H9 (cell line): ENCODE measurements around the gene TRRAP. TPM values are rescaled to one million over a fixed set of nuclear protein-coding genes. Genes with fewer than 3 reads are reported as not detected.

Experiments used
- DNase-seq: peaks from one replicate; pipeline ENCODE4 v3.0.0-alpha.2; 2017
- H2AFZ ChIP-seq: one replicate; pipeline ENCODE4 v1.6.1; 2013; ENCODE audit warnings: mild to moderate bottlenecking, low read length, control low read depth, moderate library complexity
- H2AK5ac ChIP-seq: 2 replicates; pipeline ENCODE4 v1.6.1; 2013; ENCODE audit warnings: low read length, control low read depth, mixed read lengths; ENCODE audit not compliant: insufficient read length
- H2BK120ac ChIP-seq: one replicate; pipeline ENCODE4 v1.6.1; 2013; ENCODE audit warnings: low read depth, mild to moderate bottlenecking, low read length, control low read depth, inconsistent platforms; ENCODE audit not compliant: poor library complexity, severe bottlenecking
- H2BK12ac ChIP-seq: 2 replicates; pipeline ENCODE4 v1.6.1; 2013; ENCODE audit warnings: low read length, control low read depth, mixed read lengths, low read depth; ENCODE audit not compliant: insufficient read length
- H2BK15ac ChIP-seq: 2 replicates; pipeline ENCODE4 v1.6.1; 2013; ENCODE audit warnings: low read depth, low read length, control low read depth
- H2BK20ac ChIP-seq: one replicate; pipeline ENCODE4 v1.6.1; 2013; ENCODE audit warnings: low read depth, mild to moderate bottlenecking, low read length, control low read depth, inconsistent platforms; ENCODE audit not compliant: poor library complexity, severe bottlenecking
- H2BK5ac ChIP-seq: 2 replicates; pipeline ENCODE4 v1.6.1; 2013; ENCODE audit warnings: low read length, control low read depth, mixed read lengths; ENCODE audit not compliant: insufficient read length
- H3K14ac ChIP-seq: 2 replicates; pipeline ENCODE4 v1.6.1; 2013; ENCODE audit warnings: low read length, control low read depth; ENCODE audit not compliant: insufficient read depth
- H3K18ac ChIP-seq: 2 replicates; pipeline ENCODE4 v1.6.1; 2013; ENCODE audit warnings: low read depth, mild to moderate bottlenecking, mixed read lengths, low read length, control low read depth; ENCODE audit not compliant: insufficient read length
- H3K23ac ChIP-seq: 2 replicates; pipeline ENCODE4 v1.6.1; 2013; ENCODE audit warnings: low read length, control low read depth, mixed read lengths, low read depth; ENCODE audit not compliant: insufficient read length
- H3K23me2 ChIP-seq: 2 replicates; pipeline ENCODE4 v1.6.1; 2013; ENCODE audit warnings: low read depth, mild to moderate bottlenecking, mixed read lengths, low read length, control low read depth; ENCODE audit not compliant: insufficient read length, poor library complexity, severe bottlenecking
- H3K27ac ChIP-seq: 2 replicates; pipeline ENCODE4 v1.5.1; 2013; ENCODE audit warnings: low read length, control low read depth, mixed read lengths, low read depth; ENCODE audit not compliant: insufficient read length
- H3K27me3 ChIP-seq: 2 replicates; pipeline ENCODE4 v1.6.1; 2013; ENCODE audit warnings: low read length, control low read depth, inconsistent platforms; ENCODE audit not compliant: insufficient read depth
- H3K4ac ChIP-seq: 2 replicates; pipeline ENCODE4 v1.6.1; 2013; ENCODE audit warnings: low read depth, mild to moderate bottlenecking, control low read depth, inconsistent platforms, low read length, moderate library complexity
- H3K4me1 ChIP-seq: 2 replicates; pipeline ENCODE4 v1.6.1; 2013; ENCODE audit warnings: low read length, control low read depth, inconsistent platforms; ENCODE audit not compliant: insufficient read depth
- H3K4me2 ChIP-seq: 2 replicates; pipeline ENCODE4 v1.6.1; 2013; ENCODE audit warnings: low read length, control low read depth, mixed read lengths; ENCODE audit not compliant: insufficient read length, insufficient read depth
- H3K56ac ChIP-seq: 2 replicates; pipeline ENCODE4 v1.6.1; 2013; ENCODE audit warnings: low read depth, mild to moderate bottlenecking, mixed read lengths, low read length, control low read depth; ENCODE audit not compliant: insufficient read length
- H3K79me1 ChIP-seq: 2 replicates; pipeline ENCODE4 v1.6.1; 2013; ENCODE audit warnings: low read depth, mild to moderate bottlenecking, moderate library complexity, low read length, control low read depth, inconsistent platforms; ENCODE audit not compliant: insufficient read depth, poor library complexity, severe bottlenecking
- H3K79me2 ChIP-seq: 2 replicates; pipeline ENCODE4 v1.6.1; 2013; ENCODE audit warnings: low read length, control low read depth, inconsistent platforms; ENCODE audit not compliant: insufficient read depth
- H3K9ac ChIP-seq: 2 replicates; pipeline ENCODE4 v1.6.1; 2013; ENCODE audit warnings: low read length, control low read depth, mixed read lengths; ENCODE audit not compliant: insufficient read length; ENCODE audit errors: extremely low read depth
- H3K9me3 ChIP-seq: one replicate; pipeline ENCODE4 v1.6.1; 2013; ENCODE audit warnings: low read depth, low read length, inconsistent platforms; ENCODE audit not compliant: control insufficient read depth
- H3T11ph ChIP-seq: one replicate; pipeline ENCODE4 v1.6.1; 2013; ENCODE audit warnings: mild to moderate bottlenecking, low read length, control low read depth, inconsistent platforms
- H4K20me1 ChIP-seq: one replicate; pipeline ENCODE4 v1.6.1; 2013; ENCODE audit not compliant: control insufficient read depth, insufficient read length, insufficient read depth
- H4K5ac ChIP-seq: 2 replicates; pipeline ENCODE4 v1.6.1; 2013; ENCODE audit warnings: low read depth, mild to moderate bottlenecking, mixed read lengths, low read length, control low read depth; ENCODE audit not compliant: insufficient read length
- H4K8ac ChIP-seq: replicated peaks from 2 replicates; pipeline ENCODE4 v1.6.1; 2013; ENCODE audit warnings: low read length, control low read depth, mixed read lengths, low read depth; ENCODE audit not compliant: insufficient read length
- H4K91ac ChIP-seq: 2 replicates; pipeline ENCODE4 v1.6.1; 2013; ENCODE audit warnings: low read depth, mild to moderate bottlenecking, moderate library complexity, mixed read lengths, low read length, control low read depth; ENCODE audit not compliant: insufficient read length
- H3K27ac Mint-ChIP-seq, 3 experiments: 2 replicates in 2 of 3; 3 replicates in 1 of 3; pipeline ENCODE4 v1.8.0; 2020 to 2021; ENCODE audit warnings: mixed read lengths in 3 of 3, mild to moderate bottlenecking in 1 of 3, moderate library complexity in 1 of 3
- H3K27me3 Mint-ChIP-seq: 2 replicates; pipeline ENCODE4 v1.8.0; 2021; ENCODE audit warnings: low read depth, mild to moderate bottlenecking, moderate library complexity, mixed read lengths
- H3K36me3 Mint-ChIP-seq, 3 experiments: 2 replicates in 2 of 3; 3 replicates in 1 of 3; pipeline ENCODE4 v1.8.0; 2020 to 2021; ENCODE audit warnings: low read depth in 3 of 3, mixed read lengths in 3 of 3; ENCODE audit not compliant: insufficient read depth in 1 of 3
- H3K4me1 Mint-ChIP-seq, 2 experiments: 2 replicates each; pipeline ENCODE4 v1.8.0; 2020; ENCODE audit warnings: mixed read lengths in 2 of 2
- H3K4me3 Mint-ChIP-seq, 2 experiments: 2 replicates in 1 of 2; 3 replicates in 1 of 2; pipeline ENCODE4 v1.8.0; 2020 to 2021; ENCODE audit warnings: mild to moderate bottlenecking in 2 of 2, mixed read lengths in 2 of 2, moderate library complexity in 1 of 2
- H3K9me3 Mint-ChIP-seq, 2 experiments: 2 replicates in 1 of 2; 3 replicates in 1 of 2; pipeline ENCODE4 v1.8.0; 2020; ENCODE audit warnings: mild to moderate bottlenecking in 2 of 2, mixed read lengths in 2 of 2, moderate library complexity in 1 of 2
- CTCF ChIP-seq: fragments of 200-600 bp; sonication (generic); conservative IDR thresholded peaks from 3 replicates; pipeline ENCODE4 v1.8.0; 2021; ENCODE audit warnings: antibody characterized with exemption, mild to moderate bottlenecking
- WGBS: extraction: QIAGEN DNeasy Blood & Tissue Kit; methylation state at CpG from one replicate; pipeline ENCODE4 v1.1.7; 2013; ENCODE audit warnings: missing lambda C conversion rate, low lambda C conversion rate, mixed read lengths; ENCODE audit not compliant: insufficient read length; ENCODE audit errors: extremely low coverage; 5-methylcytosine and 5-hydroxymethylcytosine counted together
- total RNA-seq: library from RNA; stranded (reverse); gene quantifications from 2 replicates; pipeline ENCODE4 v1.2.1, GENCODE V29; 2021

Gene TRRAP
- total RNA-seq, 1 experiment from 2014 or later, result 58.6 TPM

- no peaks in the 10 kb centered on the region for H3K27me3 Mint-ChIP-seq
Observed at GRCh38 chr7:98956469-98956868, 78.1 kb downstream of the TRRAP start.

More at GRCh38 chr7:98956469-98956868, 78.1 kb downstream of the TRRAP start:
- no peaks in the 10 kb centered on the region for H3K4me1 Mint-ChIP-seq
- H4K20me1 ChIP-seq, result no peaks in the 10 kb centered on the region
- H3K4me2 ChIP-seq, result no peak overlapping the region
- H3K4ac ChIP-seq, result no peak overlapping the region
- no peak overlapping the region for H4K5ac ChIP-seq
- H3K56ac ChIP-seq, result no peak overlapping the region
- no peak for DNase-seq
- no CpG with 5 or more reads among the region's 9 CpGs for WGBS
- no peak overlapping the region for H2BK12ac ChIP-seq
- H3K9ac ChIP-seq, result no peak overlapping the region
- H4K91ac ChIP-seq, result no peak overlapping the region
- H3K79me2 ChIP-seq, result no peaks in the 10 kb centered on the region
- no peak overlapping the region for H3T11ph ChIP-seq
- no peaks in the 10 kb centered on the region for H3K27me3 ChIP-seq
- H3K36me3 Mint-ChIP-seq, result peaks cover 66 to 98% (median 94%) of the 10 kb centered on the region in 3 experiments; a peak in 6 of 7 replicates
- no peak overlapping the region for H3K27ac ChIP-seq
- H2AK5ac ChIP-seq, result no peak overlapping the region
- no peak overlapping the region for H4K8ac ChIP-seq
- H3K79me1 ChIP-seq, result no peaks in the 10 kb centered on the region
- no peak overlapping the region for H2BK15ac ChIP-seq
- H3K23ac ChIP-seq, result no peak overlapping the region
- no peak for TF ChIP-seq CTCF
- H2AFZ ChIP-seq, result no peak overlapping the region
- H2BK20ac ChIP-seq, result no peak overlapping the region
- H3K18ac ChIP-seq, result no peak overlapping the region
- H3K27ac Mint-ChIP-seq, result no peak overlapping the region
- H3K4me3 Mint-ChIP-seq, result no peak overlapping the region
- no peak overlapping the region for H2BK5ac ChIP-seq
- H3K9me3 ChIP-seq, result no peaks in the 10 kb centered on the region
- H3K4me1 ChIP-seq, result no peaks in the 10 kb centered on the region
- H2BK120ac ChIP-seq, result no peak overlapping the region
- H3K23me2 ChIP-seq, result no peaks in the 10 kb centered on the region
- H3K14ac ChIP-seq, result no peak overlapping the region
- no peaks in the 10 kb centered on the region; a peak in 1 of 5 replicates for H3K9me3 Mint-ChIP-seq
